HepG2 (cell line): ENCODE measurements around the gene PREX1. TPM values are rescaled to one million over a fixed set of nuclear protein-coding genes. Genes with fewer than 3 reads are reported as not detected.

Source experiments
- ATAC-seq: fragments of 200-7000 bp; cut with Tn5 transposase; 3 replicates; pipeline ENCODE4 v1.9.1; 2020; ENCODE audit warnings: mild to moderate bottlenecking, moderate library complexity
- BruUV-seq: library from RNA; stranded (reverse); fragments of 400-500 nt; replicated peaks from 2 replicates; lab custom pipeline; 2021; lab: Mats Ljungman, UMichigan
- CTCF ChIA-PET: fragments of 300-600 bp; formaldehyde crosslinking; extraction: SDS; loops from one replicate; lab custom pipeline; 2021; ENCODE audit warnings: low total read pairs, inconsistent platforms, low intra/inter-chr PET ratio; lab: Yijun Ruan, JAX
- POLR2A ChIA-PET: fragments of 350-600 bp; sonication (Branson Sonifier 250); formaldehyde crosslinking; loops from one replicate; lab custom pipeline; 2020; ENCODE audit warnings: antibody characterized with exemption, inconsistent platforms; lab: Yijun Ruan, JAX
- DNase-seq: peaks from one replicate; pipeline ENCODE4 v3.0.0-alpha.2; 2015; ENCODE audit warnings: low spot score
- FAIRE-seq: peaks from 3 replicates; lab custom pipeline; 2011; peaks lifted over from hg19 to GRCh38; lab: Jason Lieb, UNC
- H2AFZ ChIP-seq: one replicate; pipeline ENCODE4 v1.6.1; 2011; ENCODE audit warnings: low read length, inconsistent platforms
- H3K27ac ChIP-seq: fragments of 300-600 bp; 3 replicates; pipeline ENCODE4 v1.8.0; 2011; ENCODE audit warnings: mixed run types, mild to moderate bottlenecking, mixed read lengths, low read length, inconsistent platforms; ENCODE audit not compliant: insufficient read depth; ENCODE audit errors: extremely low read length
- H3K27me3 ChIP-seq, 2 experiments: fragments of 200-600 bp in 1 of 2; 2 replicates in 1 of 2; 3 replicates in 1 of 2; pipeline versions ENCODE4 v1.6.0 to v1.8.0; 2011; ENCODE audit warnings: low read length in 2 of 2, mild to moderate bottlenecking in 2 of 2, moderate library complexity in 2 of 2, inconsistent platforms in 1 of 2; ENCODE audit not compliant: insufficient read depth in 2 of 2, control insufficient read depth in 1 of 2
- H3K36me3 ChIP-seq, 2 experiments: fragments of 200-600 bp in 1 of 2; replicated peaks in 1 of 2; 2 replicates in 1 of 2; 3 replicates in 1 of 2; pipeline versions ENCODE4 v1.5.1 to v1.8.0; 2011; ENCODE audit warnings: low read length in 2 of 2, inconsistent platforms in 1 of 2; ENCODE audit not compliant: insufficient read depth in 2 of 2, control insufficient read depth in 1 of 2
- H3K4me1 ChIP-seq: 2 replicates; pipeline ENCODE4 v1.5.1; 2012; ENCODE audit warnings: low read length, inconsistent platforms; ENCODE audit not compliant: insufficient read depth
- H3K4me2 ChIP-seq: 2 replicates; pipeline ENCODE4 v1.6.0; 2011; ENCODE audit warnings: low read depth, low read length, inconsistent platforms
- H3K4me3 ChIP-seq, 3 experiments: fragments of 200-600 bp in 1 of 3; sonication (generic), shearing (Covaris generic) in 1 of 3; replicated peaks in 1 of 3; 2 replicates each; pipeline ENCODE4 v1.5.1; 2011 to 2016; ENCODE audit warnings: low read length in 3 of 3, inconsistent platforms in 2 of 3, low read depth in 2 of 3, mild to moderate bottlenecking in 2 of 3, control low read depth in 1 of 3, mixed read lengths in 1 of 3; ENCODE audit not compliant: insufficient read depth in 1 of 3
- H3K79me2 ChIP-seq: one replicate; pipeline ENCODE4 v1.6.1; 2011; ENCODE audit warnings: low read length, inconsistent platforms; ENCODE audit not compliant: insufficient read depth
- H3K9ac ChIP-seq: 2 replicates; pipeline ENCODE4 v1.6.0; 2011; ENCODE audit warnings: mild to moderate bottlenecking, low read depth, low read length, inconsistent platforms; ENCODE audit not compliant: insufficient read depth
- H3K9me3 ChIP-seq: 2 replicates; pipeline ENCODE4 v1.5.1; 2012; ENCODE audit warnings: mild to moderate bottlenecking, low read length
- H4K20me1 ChIP-seq: 2 replicates; pipeline ENCODE4 v1.6.0; 2011; ENCODE audit warnings: inconsistent platforms, mild to moderate bottlenecking, low read length, moderate library complexity; ENCODE audit not compliant: insufficient read depth
- EZH2 ChIP-seq: conservative IDR thresholded peaks from 2 replicates; pipeline ENCODE4 v1.6.1; 2012; ENCODE audit warnings: mild to moderate bottlenecking, low read depth, low read length, moderate library complexity
- FOXC1 ChIP-seq: sonication (generic); formaldehyde crosslinking; IDR thresholded peaks from 2 replicates; pipeline ENCODE4 v1.8.0; 2022; ENCODE audit warnings: mild to moderate bottlenecking, missing genetic modification reagents, borderline replicate concordance
- HNRNPH1 ChIP-seq: fragments of 200-400 bp; formaldehyde crosslinking; optimal IDR thresholded peaks from 2 replicates; pipeline ENCODE3; 2017; ENCODE audit warnings: mild to moderate bottlenecking, low read depth, low read length
- JUND ChIP-seq: sonication (generic); formaldehyde crosslinking; IDR thresholded peaks from 2 replicates; pipeline ENCODE4 v1.8.0; 2022; ENCODE audit warnings: mild to moderate bottlenecking, missing genetic modification reagents
- KLF16 ChIP-seq, 2 experiments: sonication (generic) in 1 of 2; formaldehyde crosslinking in 1 of 2; IDR thresholded peaks; 2 replicates each; pipeline versions ENCODE4 v1.6.1 to v1.8.0; 2016 to 2023; ENCODE audit warnings: missing genetic modification reagents in 2 of 2, missing compliant biosample characterization in 1 of 2
- NBN ChIP-seq: fragments of 450-650 bp; conservative IDR thresholded peaks from 2 replicates; pipeline ENCODE4 v1.6.1; 2017
- NFE2L2 ChIP-seq: fragments of 150-350 bp; IDR thresholded peaks from 2 replicates; pipeline ENCODE4 v1.6.1; 2014; ENCODE audit warnings: low read length
- RAD51 ChIP-seq: fragments of 450-650 bp; IDR thresholded peaks from 2 replicates; pipeline ENCODE4 v1.6.1; 2016; ENCODE audit warnings: borderline replicate concordance
- YEATS4 ChIP-seq: sonication (generic); formaldehyde crosslinking; IDR thresholded peaks from 2 replicates; pipeline ENCODE4 v1.4.0; 2020; ENCODE audit warnings: missing genetic modification reagents, borderline replicate concordance
- ZNF121 ChIP-seq: sonication (generic); formaldehyde crosslinking; IDR thresholded peaks from 2 replicates; pipeline ENCODE4 v1.5.0; 2020; ENCODE audit warnings: mild to moderate bottlenecking, missing genetic modification reagents
- ZNF629 ChIP-seq: sonication (generic); formaldehyde crosslinking; conservative IDR thresholded peaks from 2 replicates; pipeline ENCODE4 v1.5.0; 2020; ENCODE audit warnings: missing genetic modification reagents
- WGBS: methylation state at CpG from one replicate; pipeline ENCODE4 v1.1.6; 2017; ENCODE audit warnings: low lambda C conversion rate; 5-methylcytosine and 5-hydroxymethylcytosine counted together
- in situ Hi-C: cut with HindIII; loops from 2 replicates; pipeline ENCODE4 v1.10.0; 2017; ENCODE audit warnings: low pct_unique_long_range_greater_than_20kb; ENCODE audit not compliant: extremely low pct_ligation_motif_present
- intact Hi-C: fragments of 100-400 bp; cut with micrococcal nuclease; formaldehyde crosslinking; loops from one replicate; pipeline ENCODE4 v1.10.0; 2022; ENCODE audit not compliant: unreplicated experiment
- polyA plus RNA-seq, 8 experiments: library from polyadenylated mRNA; depleted of rRNA in 3 of 8; stranded (reverse) in 7 of 8; unstranded in 1 of 8; fragments of >200 nt; fragmentation: Illumina TruSeq in 4 of 8; extraction: Trizol in 4 of 8; gene quantifications; 2 replicates each; pipeline versions ENCODE4 v1.2.1 to v1.2.3, GENCODE V29; 2011 to 2016; ENCODE audit warnings: low read depth in 4 of 8, missing spikeins in 1 of 8, mixed read lengths in 1 of 8; ENCODE audit not compliant: insufficient read depth in 1 of 8
- total RNA-seq, 5 experiments: library from RNA; depleted of rRNA; stranded (reverse); fragments of >200 nt; fragmentation: Illumina TruSeq; extraction: Trizol; gene quantifications; 2 replicates each; pipeline ENCODE4 v1.2.3, GENCODE V29; 2016; ENCODE audit warnings: low read depth in 1 of 5

The PREX1 gene
- total and polyA plus RNA-seq, 2 of the 13 experiments (the other 11 are each of a cell fraction or from before 2014, with no cell fraction given): 0.02 to 0.04 TPM

DNA sequence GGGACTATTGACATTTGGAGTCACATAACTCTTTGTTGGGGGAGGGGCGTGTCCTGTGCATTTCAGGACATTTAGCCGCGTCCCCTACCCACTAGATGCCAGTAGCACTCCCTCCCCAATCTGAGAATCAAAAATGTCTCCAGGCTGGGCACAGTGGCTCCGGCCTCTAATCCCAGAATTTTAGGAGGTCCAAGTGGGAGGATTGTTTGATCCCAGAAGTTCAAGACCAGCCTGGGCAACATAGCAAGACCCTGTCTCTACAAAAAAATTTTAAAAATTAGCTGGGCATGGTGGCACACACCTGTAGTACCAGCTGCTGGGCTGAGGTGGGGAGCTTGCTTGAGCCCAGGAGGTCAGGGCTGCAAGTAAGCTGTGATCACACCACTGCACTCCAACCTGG, 2.1 kb upstream of the PREX1 start:
- Histone ChIP-seq H3K9me3 (no peaks in the 10 kb centered on the region), H2AFZ (no peak overlapping the region), H3K4me3 (no peak overlapping the region), H3K27me3 (peaks cover 26 to 70% of the 10 kb centered on the region in 2 experiments), H3K27ac (no peak overlapping the region), H3K36me3 (no peaks in the 10 kb centered on the region), H3K9ac (no peak overlapping the region), H3K4me1 (no peaks in the 10 kb centered on the region), H3K4me2 (no peak overlapping the region), H3K79me2 (no peaks in the 10 kb centered on the region), H4K20me1 (peaks cover 3% of the 10 kb centered on the region; the same call in 1 of the 2 replicates)
- in situ Hi-C loops (no loop called here), intact Hi-C loops (no loop called here)
- no peak for FAIRE-seq
- POLR2A ChIA-PET: no interaction called here
- 37% methylated on average over 4 of the region's 4 CpGs for WGBS
- no peak for DNase-seq
- TF ChIP-seq YEATS4 (no peak), ZNF121 (CRISPR knock-in tag) (0 out of 2 replicates have a peak, but pooled peaks have one; percentile 9), NBN (no peak), JUND (no peak)
- CTCF ChIA-PET: no interaction called here
- no TSS peak for BruUV-seq
- ATAC-seq: no peak

DNA sequence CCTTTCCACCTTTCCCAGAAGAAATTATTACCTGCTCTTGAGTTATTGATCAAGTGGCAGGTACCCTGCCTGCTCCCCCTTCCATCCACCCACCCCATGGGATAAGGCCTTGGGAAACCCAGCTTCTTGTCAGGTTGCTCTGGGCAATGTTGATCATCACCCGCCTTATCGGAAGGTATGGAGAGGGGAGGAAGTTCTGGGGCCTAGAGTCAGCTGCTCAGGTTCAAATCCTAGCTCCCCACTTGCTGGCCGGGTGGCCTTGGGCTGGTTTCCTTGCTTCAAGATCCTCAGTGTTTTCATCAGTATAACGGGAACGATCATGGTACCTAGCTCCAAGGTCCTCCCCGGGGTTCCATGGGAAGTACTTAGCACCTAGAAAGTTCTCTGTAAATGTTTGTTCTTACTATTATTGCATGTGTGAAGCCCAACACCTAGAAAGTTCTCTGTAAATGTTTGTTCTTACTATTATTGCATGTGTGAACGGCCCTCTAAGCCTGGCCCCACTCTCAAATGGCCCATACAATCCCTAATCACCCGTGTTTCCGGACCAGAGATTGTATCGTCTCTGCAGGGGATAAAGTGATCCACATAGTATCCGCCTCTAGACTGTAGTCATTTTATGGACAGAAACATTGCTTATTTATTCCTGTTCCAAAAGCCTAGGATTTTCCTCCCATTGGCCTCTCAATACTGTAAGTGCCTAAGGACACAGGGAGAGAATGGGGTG, 1.1 kb upstream of the PREX1 start:
- no peak overlapping the region for H2AFZ ChIP-seq
- no TSS peak for BruUV-seq

More for the DNA sequence above, 1.1 kb upstream of the PREX1 start:
- no peaks in the 10 kb centered on the region for H3K36me3 ChIP-seq
- in situ Hi-C loops (no loop called here), intact Hi-C loops (no loop called here)
- H3K9ac ChIP-seq: no peak overlapping the region
- CTCF ChIA-PET: no interaction called here
- H3K27me3 ChIP-seq: peaks cover 30 to 81% of the 10 kb centered on the region in 2 experiments
- no peak for FAIRE-seq
- H3K79me2 ChIP-seq: no peaks in the 10 kb centered on the region
- 53% methylated on average over 11 of the region's 11 CpGs for WGBS
- no peaks in the 10 kb centered on the region for H3K9me3 ChIP-seq
- ATAC-seq: no peak
- H3K4me3 ChIP-seq: no peak overlapping the region
- peak overlapping the region; percentile 53 for H3K4me2 ChIP-seq
- peaks cover 3% of the 10 kb centered on the region; the same call in 1 of the 2 replicates for H4K20me1 ChIP-seq
- no peak overlapping the region for H3K27ac ChIP-seq
- no peaks in the 10 kb centered on the region for H3K4me1 ChIP-seq
- POLR2A ChIA-PET: no interaction called here
- no peak for DNase-seq
- peak; percentile 53 for TF ChIP-seq ZNF629 (CRISPR knock-in tag)
- TF ChIP-seq EZH2: 0 out of 2 replicates have a peak, but pooled peaks have one; percentile 46
- no peak for TF ChIP-seq RAD51
- TF ChIP-seq NFE2L2: no peak
- no peak for TF ChIP-seq KLF16 (CRISPR knock-in tag; IDR thresholded peaks at IDR 0.05)
- no peak for TF ChIP-seq HNRNPH1
- TF ChIP-seq FOXC1 (CRISPR knock-in tag): 0 out of 2 replicates have a peak, but pooled peaks have one; percentile 22
